GM19372 (cell line): Measurements from ENCODE around the gene JSRP1.
A peak's percentile ranks its signal among the peaks of the same experiment; 100 is the strongest.

Source experiments
- ATAC-seq: cut with Tn5 transposase; IDR thresholded peaks from one replicate; pipeline ENCODE4 v1.9.1; 2021; ENCODE audit warnings: mild to moderate bottlenecking, low read depth, moderate library complexity; ENCODE audit not compliant: unreplicated experiment

Gene JSRP1

DNA sequence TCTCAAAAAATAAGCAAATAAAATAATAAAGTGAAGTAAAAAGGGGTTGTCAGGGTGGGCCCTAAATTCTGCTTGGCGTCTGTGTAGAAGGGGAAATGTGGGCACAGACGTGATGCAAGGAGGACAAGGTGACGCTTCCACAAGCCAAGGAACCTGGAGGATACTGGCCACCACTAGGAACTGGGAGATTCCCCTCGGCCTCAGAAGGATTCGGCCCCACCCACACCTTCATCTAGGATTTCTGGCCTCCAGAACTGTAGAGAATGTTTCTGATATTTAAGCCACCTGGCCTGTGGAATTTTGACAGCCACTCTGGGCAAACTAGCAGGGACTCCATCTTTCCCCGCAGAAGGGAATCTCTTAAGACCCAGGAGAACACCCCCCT is 21.2 kb downstream of the JSRP1 start:
- no peak for ATAC-seq

GRCh38 chr19:2233601-2234280 is 22.5 kb downstream of the JSRP1 start:
- no peak for ATAC-seq

GRCh38 chr19:2232286-2233151 is 23.7 kb downstream of the JSRP1 start:
- ATAC-seq, result no peak

- no peak for ATAC-seq
Measured at GRCh38 chr19:2231621-2232221, 24.5 kb downstream of the JSRP1 start.

DNA sequence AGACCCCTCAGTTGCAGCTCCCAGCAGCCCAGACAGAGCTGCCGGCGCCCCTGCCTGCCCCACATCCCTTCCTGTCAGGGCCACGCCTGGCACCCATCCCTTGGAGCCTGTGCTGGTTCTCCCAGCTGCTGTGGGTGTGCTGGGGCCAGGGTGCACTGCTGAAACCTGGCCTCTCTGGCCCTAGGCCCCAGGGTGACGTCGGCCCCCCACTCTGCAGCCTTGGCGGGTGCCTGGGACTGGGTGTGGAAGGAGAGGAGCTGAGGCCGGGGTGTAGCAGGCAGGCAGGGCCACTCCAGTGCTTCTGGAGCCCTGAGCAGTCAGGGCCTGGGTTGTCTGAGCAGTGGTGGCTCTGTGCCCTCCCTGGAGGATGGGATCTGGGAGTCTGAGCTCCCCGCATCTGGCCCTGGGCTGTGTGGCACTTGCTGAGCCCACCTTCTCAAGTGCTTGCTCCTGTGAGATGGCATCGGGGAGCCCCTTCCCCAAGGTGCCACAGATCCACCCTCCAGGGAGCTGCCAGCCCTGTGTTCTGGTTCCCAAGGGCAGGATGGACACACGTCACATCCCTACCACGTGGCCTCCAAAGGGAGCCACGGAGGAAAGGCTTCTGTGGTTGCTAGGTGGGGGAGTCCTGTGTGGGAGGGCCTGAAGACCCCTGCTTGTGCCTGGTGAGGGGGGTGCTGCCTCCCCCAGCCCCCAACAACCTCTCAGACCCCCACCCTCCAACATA is 25.2 kb downstream of the JSRP1 start:
- no peak for ATAC-seq

GRCh38 chr19:2230033-2230531 is 26.1 kb downstream of the JSRP1 start:
- ATAC-seq, result no peak

DNA sequence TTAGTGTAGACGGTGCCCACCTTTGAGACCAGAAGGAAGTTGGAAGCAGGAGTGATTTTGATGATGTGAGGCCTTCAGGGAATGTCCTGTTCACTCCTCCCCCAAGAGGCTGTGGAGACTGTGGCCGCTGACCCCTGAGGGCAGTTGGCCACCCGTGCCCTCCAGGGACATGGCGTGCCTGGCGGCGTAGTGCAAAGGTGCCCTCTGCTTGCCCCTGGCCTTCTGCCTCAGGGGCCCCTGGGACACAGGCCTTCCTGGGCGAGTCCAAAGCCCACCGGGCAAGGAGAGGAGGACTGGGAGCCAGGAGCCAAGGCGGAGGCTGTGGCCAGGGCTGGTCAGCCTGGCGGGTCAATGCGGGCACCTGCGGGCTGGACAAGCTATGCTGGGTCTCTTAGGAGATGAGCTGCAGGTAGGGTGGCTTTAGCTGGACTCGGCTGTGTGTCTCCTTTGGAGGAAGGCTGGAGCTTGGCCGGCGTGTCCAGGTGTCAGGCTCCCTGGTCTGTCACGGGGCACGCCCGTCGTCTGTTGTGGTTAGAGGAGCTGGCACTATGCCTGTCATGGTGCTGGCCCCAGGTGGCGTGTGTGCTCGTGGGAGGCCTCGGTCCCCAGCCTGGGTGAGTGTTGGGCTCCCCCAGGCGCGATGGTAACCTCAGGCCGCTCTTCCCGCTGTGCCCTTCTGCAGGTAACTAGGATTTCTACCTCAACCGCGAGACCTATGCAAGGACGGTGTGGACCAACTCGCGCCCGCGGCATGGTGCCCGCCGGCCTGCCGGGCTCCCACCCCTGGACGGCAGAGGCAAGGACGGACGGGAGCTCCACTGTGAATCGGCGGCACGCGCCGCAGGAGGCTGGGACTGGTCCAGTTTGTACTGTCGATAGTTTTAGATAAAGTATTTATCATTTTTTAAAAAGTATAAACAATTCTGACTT is 26.8 kb downstream of the JSRP1 start:
- no peak for ATAC-seq

GRCh38 chr19:2228157-2229030 is 27.8 kb downstream of the JSRP1 start:
- no peak for ATAC-seq

DNA sequence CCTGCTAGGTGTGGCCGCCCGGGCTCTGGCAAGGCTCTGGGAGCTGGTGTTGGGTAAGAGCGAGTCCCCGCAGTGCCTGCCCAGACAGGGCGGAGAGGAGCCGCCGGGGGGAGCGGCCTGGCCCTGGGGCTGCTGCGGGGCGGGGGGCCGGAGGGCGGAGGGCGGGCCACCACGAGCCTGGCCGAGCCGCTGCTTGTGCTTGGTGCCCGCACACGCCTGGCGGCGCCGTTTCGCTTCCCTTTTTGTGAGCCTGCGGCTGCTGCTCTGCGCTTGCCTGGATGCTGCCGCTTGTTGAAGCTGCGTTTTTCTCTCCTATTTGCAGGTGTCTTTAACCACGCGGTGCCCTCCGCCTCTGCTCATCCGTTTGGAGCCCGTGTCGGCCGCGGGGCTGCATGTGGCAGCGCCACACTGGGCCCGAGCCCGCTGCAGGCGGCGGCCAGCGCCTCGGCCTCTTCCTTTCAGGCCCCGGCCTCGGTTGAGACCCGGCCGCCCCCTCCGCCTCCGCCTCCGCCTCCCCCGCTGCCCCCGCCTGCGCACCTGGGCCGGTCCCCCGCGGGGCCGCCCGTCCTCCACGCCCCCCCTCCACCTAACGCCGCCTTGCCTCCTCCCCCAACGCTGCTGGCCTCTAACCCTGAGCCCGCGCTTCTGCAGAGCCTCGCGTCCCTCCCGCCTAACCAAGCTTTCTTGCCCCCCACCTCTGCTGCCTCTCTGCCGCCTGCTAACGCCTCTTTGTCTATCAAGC is 28.6 kb downstream of the JSRP1 start:
- ATAC-seq, result peak; percentile 75

DNA sequence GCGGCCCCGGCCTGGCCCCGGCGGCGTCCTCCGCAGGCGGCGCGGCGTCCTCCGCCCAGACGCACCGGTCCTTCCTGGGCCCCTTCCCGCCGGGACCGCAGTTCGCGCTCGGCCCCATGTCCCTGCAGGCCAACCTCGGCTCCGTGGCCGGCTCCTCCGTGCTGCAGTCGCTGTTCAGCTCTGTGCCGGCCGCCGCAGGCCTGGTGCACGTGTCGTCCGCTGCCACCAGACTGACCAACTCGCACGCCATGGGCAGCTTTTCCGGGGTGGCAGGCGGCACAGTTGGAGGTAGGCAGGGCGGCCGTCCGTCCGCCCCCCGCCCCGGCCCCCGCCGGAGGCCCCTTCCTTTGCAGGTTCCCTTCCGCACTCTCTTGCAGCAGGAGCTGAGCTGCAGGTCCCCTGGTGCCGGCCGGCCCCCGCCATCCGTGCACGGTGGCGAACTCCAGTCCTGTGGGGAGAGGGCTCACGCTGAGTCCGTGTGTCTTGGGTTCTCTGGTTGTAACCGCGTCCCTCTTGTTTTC is 29.3 kb downstream of the JSRP1 start:
- no peak for ATAC-seq

DNA sequence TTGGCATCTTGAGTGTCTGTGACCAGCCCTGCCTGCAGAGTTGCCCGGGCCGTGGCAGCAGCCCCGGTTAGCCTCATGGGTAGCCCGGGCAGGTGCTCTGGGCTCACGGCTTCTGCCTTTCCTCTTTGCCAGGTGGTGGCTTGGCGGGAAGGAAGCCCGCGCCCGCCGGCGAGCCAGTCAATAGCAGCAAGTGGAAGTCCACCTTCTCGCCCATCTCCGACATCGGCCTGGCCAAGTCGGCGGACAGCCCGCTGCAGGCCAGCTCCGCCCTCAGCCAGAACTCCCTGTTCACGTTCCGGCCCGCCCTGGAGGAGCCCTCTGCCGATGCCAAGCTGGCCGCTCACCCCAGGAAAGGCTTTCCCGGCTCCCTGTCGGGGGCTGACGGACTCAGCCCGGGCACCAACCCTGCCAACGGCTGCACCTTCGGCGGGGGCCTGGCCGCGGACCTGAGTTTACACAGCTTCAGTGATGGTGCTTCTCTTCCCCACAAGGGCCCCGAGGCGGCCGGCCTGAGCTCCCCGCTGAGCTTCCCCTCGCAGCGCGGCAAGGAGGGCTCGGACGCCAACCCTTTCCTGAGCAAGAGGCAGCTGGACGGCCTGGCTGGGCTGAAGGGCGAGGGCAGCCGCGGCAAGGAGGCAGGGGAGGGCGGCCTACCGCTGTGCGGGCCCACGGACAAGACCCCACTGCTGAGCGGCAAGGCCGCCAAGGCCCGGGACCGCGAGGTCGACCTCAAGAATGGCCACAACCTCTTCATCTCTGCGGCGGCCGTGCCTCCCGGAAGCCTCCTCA is 30.0 kb downstream of the JSRP1 start:
- ATAC-seq, result no peak

DNA sequence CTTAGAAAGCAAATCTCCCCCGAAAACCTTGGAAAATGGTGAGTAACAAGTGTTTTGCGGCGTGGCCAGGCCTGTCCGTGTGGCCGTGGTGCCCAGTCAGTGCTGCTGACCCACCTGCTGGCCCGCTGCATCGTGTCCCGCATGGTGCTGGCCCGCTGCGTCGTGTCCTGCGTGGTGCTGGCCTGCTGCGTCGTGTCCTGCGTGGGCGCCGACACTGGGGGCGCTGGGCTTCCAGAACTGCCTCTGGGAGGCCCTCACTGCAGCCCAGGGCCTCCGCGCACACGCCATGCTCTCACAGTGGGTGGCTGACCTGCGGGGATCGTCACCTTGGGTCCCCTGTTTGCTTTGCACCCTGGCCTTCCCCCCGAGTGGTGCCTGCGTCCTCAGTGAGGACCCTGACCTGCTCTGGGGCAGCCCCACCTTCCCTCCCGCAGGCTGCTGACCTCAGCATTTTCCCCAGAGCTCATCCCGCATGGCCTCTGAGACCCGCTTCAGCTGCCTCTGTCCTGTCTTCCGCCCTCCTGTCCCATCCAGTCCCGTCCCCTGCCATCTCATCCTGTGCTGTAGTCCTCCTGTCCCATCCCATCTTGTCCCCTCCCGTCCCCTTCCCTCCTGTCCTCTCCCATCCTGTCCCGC is 30.7 kb downstream of the JSRP1 start:
- ATAC-seq, result no peak

DNA sequence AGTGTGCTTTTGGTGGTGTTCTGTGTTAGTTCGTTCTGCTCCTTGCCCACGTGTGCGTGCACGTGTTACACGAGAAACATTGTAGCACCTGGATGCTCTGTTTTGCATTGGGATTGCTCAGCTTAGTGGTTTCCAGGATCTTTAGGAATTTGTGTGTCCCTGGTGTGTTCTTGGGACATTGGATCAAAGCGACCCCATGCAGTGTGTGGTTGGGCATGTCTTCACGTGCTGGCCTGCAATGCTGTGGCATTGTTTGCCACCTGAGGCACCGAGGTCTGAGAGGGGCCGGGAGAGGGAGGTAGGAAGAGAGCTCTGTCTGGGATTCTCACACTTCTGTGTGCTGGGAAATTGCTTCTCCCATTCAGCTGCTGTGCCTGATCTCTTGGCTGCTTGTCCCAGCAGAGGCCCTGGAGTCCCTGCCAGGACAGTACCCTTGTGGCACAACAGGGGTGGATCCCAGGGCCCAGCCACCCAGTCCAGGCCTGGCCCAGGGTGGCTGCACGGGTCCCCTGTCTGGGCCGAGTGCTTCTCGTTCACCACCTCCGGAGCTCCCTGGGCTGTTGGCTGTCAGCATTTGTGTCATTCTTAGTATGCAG is 31.4 kb downstream of the JSRP1 start:
- ATAC-seq, result no peak

- ATAC-seq, result no peak
Measured at GRCh38 chr19:2223959-2224358, 32.3 kb downstream of the JSRP1 start.

GRCh38 chr19:2223391-2223790 is 32.8 kb downstream of the JSRP1 start:
- no peak for ATAC-seq

DNA sequence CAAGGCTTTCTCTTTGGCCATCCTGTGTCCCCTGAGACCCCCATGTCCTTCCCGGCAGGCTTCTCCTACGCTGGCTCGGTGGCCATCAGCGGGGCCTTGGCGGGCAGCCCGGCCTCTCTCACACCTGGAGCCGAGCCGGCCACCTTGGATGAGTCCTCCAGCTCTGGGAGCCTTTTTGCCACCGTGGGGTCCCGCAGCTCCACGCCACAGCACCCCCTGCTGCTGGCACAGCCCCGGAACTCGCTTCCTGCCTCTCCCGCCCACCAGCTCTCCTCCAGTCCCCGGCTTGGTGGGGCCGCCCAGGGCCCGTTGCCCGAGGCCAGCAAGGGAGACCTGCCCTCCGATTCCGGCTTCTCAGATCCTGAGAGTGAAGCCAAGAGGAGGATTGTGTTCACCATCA is 34.3 kb downstream of the JSRP1 start:
- no peak for ATAC-seq
